ENCODE results near the gene TAP1. TPM values are rescaled to one million over a fixed set of nuclear protein-coding genes. Genes with fewer than 3 reads are reported as not detected.

TAP1 gene
- total RNA-seq = 43.5 and 87.0 TPM in 2 replicates

GRCh38 chr6:32853541-32854375 lies at the start of gene TAP1, which contains the start of gene PSMB9:
TAP1 (minus strand) TSS chr6:32853704; CDS start chr6:32853636, 68 bp downstream.
PSMB9 (plus strand) TSS chr6:32854192; CDS start chr6:32854230, 38 bp downstream.

GRCh38 chr6:32843979-32844838 lies 9.3 kb downstream of the TAP1 start, which contains the start of gene PSMB8:
PSMB8 (minus strand) TSS chr6:32844047; CDS start chr6:32843996, 51 bp downstream.

GRCh38 chr6:32838114-32838958 lies 15.2 kb downstream of the TAP1 start, which contains the start of gene TAP2:
TAP2 (minus strand) TSS chr6:32838739; CDS start chr6:32838233, 506 bp downstream.

GRCh38 chr6:32816746-32817204 lies 36.7 kb downstream of the TAP1 start, which contains the start of gene HLA-DOB:
HLA-DOB (minus strand) TSS chr6:32817002; CDS start chr6:32816951, 51 bp downstream.

Other genes with a start within 250 kb of the TAP1 start
- 0.24 TPM in 1 of 2 replicates, not detected in the other for gene HLA-DQA1, start 216.3 kb downstream of the TAP1 start, total RNA-seq
- 7.7 TPM in 1 of 2 replicates, not detected in the other for gene HLA-DQB1, start 187.0 kb downstream of the TAP1 start, total RNA-seq
- gene HLA-DQA2, start 112.3 kb downstream of the TAP1 start, total RNA-seq = not detected in 2 replicates
- gene HLA-DQB2, start 90.2 kb downstream of the TAP1 start, total RNA-seq = not detected in 2 replicates
- gene HLA-DOB, start 36.7 kb downstream of the TAP1 start, total RNA-seq = 0.72 and 1.9 TPM in 2 replicates
- 19.4 and 32.8 TPM in 2 replicates for gene TAP2, start 15.0 kb downstream of the TAP1 start, total RNA-seq
- 16.0 and 48.4 TPM in 2 replicates for gene PSMB8, start 9.7 kb downstream of the TAP1 start, total RNA-seq
- gene PSMB9, start 488 bp upstream of the TAP1 start, total RNA-seq = 3.4 and 16.1 TPM in 2 replicates
- 0.64 and 0.96 TPM in 2 replicates for gene HLA-DMB, start 87.3 kb upstream of the TAP1 start, total RNA-seq
- gene HLA-DMA, start 99.4 kb upstream of the TAP1 start, total RNA-seq = 1.2 and 1.5 TPM in 2 replicates
- gene BRD2, start 114.9 kb upstream of the TAP1 start, total RNA-seq = 48.9 and 66.1 TPM in 2 replicates
- gene HLA-DOA, start 155.9 kb upstream of the TAP1 start, total RNA-seq = 0.24 TPM in 1 of 2 replicates, not detected in the other
- gene HLA-DPA1, start 219.9 kb upstream of the TAP1 start, total RNA-seq = 3.6 and 4.5 TPM in 2 replicates
- 1.1 and 3.6 TPM in 2 replicates for gene HLA-DPB1, start 222.3 kb upstream of the TAP1 start, total RNA-seq